ENCODE results near the gene TKT. TPM values are rescaled to one million over a fixed set of nuclear protein-coding genes. Genes with fewer than 3 reads are reported as not detected.

TKT gene
- total RNA-seq, 1 experiment from 2014 or later, result 650 TPM

- Histone ChIP-seq H4K5ac (ENCODE audit: insufficient read length, low read depth, low read length) (no peak overlapping the region), H4K8ac (replicated peaks; ENCODE audit: insufficient read length, low read depth, low read length) (no peak overlapping the region), H3K79me2 (ENCODE audit: insufficient read depth, low read length) (no peaks in the 10 kb centered on the region; the same call in 1 of the 2 replicates), H3K4me1 (ENCODE audit: insufficient read depth, low read length) (no peaks in the 10 kb centered on the region), H3K23ac (ENCODE audit: insufficient read length, low read depth, low read length) (no peak overlapping the region), H3K18ac (ENCODE audit: insufficient read length, low read depth, low read length) (no peak overlapping the region), H3K79me1 (ENCODE audit: insufficient read depth, low read depth, low read length, poor library complexity, severe bottlenecking) (peaks cover 12% of the 10 kb centered on the region), H3K56ac (ENCODE audit: insufficient read length, low read depth, low read length) (no peak overlapping the region), H3K4me2 (ENCODE audit: insufficient read depth, insufficient read length, low read length) (no peak overlapping the region), H3K23me2 (ENCODE audit: insufficient read length, low read depth, low read length, poor library complexity, severe bottlenecking) (no peaks in the 10 kb centered on the region), H4K20me1 (ENCODE audit: control insufficient read depth, insufficient read depth, insufficient read length) (no peaks in the 10 kb centered on the region), H3T11ph (ENCODE audit: low read length) (no peak overlapping the region), H3K9ac (ENCODE audit: extremely low read depth, insufficient read length, low read length) (no peak overlapping the region), H2BK15ac (ENCODE audit: low read depth, low read length) (no peak overlapping the region), H2AFZ (ENCODE audit: low read length) (no peak overlapping the region), H2BK5ac (ENCODE audit: insufficient read length, low read length) (no peak overlapping the region), H2BK12ac (ENCODE audit: insufficient read length, low read depth, low read length) (no peak overlapping the region), H3K9me3 (ENCODE audit: control insufficient read depth, low read depth, low read length) (no peaks in the 10 kb centered on the region), H2BK120ac (ENCODE audit: low read depth, low read length, poor library complexity, severe bottlenecking) (no peak overlapping the region), H3K27me3 (ENCODE audit: insufficient read depth, low read length) (no peaks in the 10 kb centered on the region), H2BK20ac (ENCODE audit: low read depth, low read length, poor library complexity, severe bottlenecking) (no peak overlapping the region), H3K4ac (ENCODE audit: low read depth, low read length) (no peak overlapping the region), H3K27ac (ENCODE audit: insufficient read length, low read depth, low read length) (no peak overlapping the region), H4K91ac (ENCODE audit: insufficient read length, low read depth, low read length) (no peak overlapping the region), H2AK5ac (ENCODE audit: insufficient read length, low read length) (no peak overlapping the region), H3K14ac (ENCODE audit: insufficient read depth, low read length) (no peak overlapping the region; the same call in 1 of the 2 replicates)
- H3K9me3 Mint-ChIP-seq, result no peaks in the 10 kb centered on the region
- H3K4me3 Mint-ChIP-seq, result no peak overlapping the region
- no peak for TF ChIP-seq CTCF (conservative IDR thresholded peaks at IDR 0.05)
- peaks cover 4 to 9% of the 10 kb centered on the region in 2 experiments; a peak in 3 of 4 replicates for H3K4me1 Mint-ChIP-seq
- no peaks in the 10 kb centered on the region for H3K27me3 Mint-ChIP-seq (ENCODE audit: low read depth)
- peak overlapping the region; percentile 88 to 95 (median 94); a peak in 5 of 7 replicates for H3K27ac Mint-ChIP-seq
- H3K36me3 Mint-ChIP-seq (ENCODE audit: insufficient read depth in 1 of 3, low read depth in 3 of 3), result peaks cover 70 to 93% (median 90%) of the 10 kb centered on the region in 3 experiments
- DNase-seq, result peak; percentile 66
- WGBS (ENCODE audit: extremely low coverage, insufficient read length, low lambda C conversion rate), result no CpG with 5 or more reads among the region's 9 CpGs
These were observed 19.5 kb downstream of the TKT start for GRCh38 chr3:53236112-53236841.
